Smooth muscle cell of bladder (primary cell): Measurements from ENCODE around the gene BPIFB2. TPM values are rescaled to one million over a fixed set of nuclear protein-coding genes. Genes with fewer than 3 reads are reported as not detected.

Experiments
- total RNA-seq: library from RNA; depleted of rRNA; stranded (reverse); fragments of >200 nt; gene quantifications from 2 replicates; pipeline ENCODE4 v1.2.3, GENCODE V29; 2014

Gene BPIFB2
- total RNA-seq: not detected in 2 replicates

GRCh38 chr20:33007376-33008335 lies at the start of gene BPIFB2:
Gene BPIFB2, plus strand, starts transcription at chr20:33007704. Its CDS starts 871 bp downstream, at chr20:33008575.

GRCh38 chr20:33004141-33004751 lies 3.3 kb upstream of the BPIFB2 start, which contains the start of gene SUN5:
Gene SUN5, minus strand, starts transcription at chr20:33004433. Its CDS starts 93 bp downstream, at chr20:33004340.

GRCh38 chr20:33031531-33031930 lies 24.0 kb downstream of the BPIFB2 start, which contains the start of gene BPIFB6:
Gene BPIFB6, plus strand, starts transcription at chr20:33031648. Its CDS starts 0 bp downstream, at chr20:33031648.

GRCh38 chr20:33053291-33054106 lies 46.0 kb downstream of the BPIFB2 start, which contains the start of gene BPIFB3:
Gene BPIFB3, plus strand, starts transcription at chr20:33053903. Its CDS starts 1,533 bp downstream, at chr20:33055436.

Other genes with a start within 250 kb of the BPIFB2 start
- 0.85 and 1.0 TPM in 2 replicates for gene DNMT3B, start 245.3 kb upstream of the BPIFB2 start, total RNA-seq
- gene MAPRE1, start 187.8 kb upstream of the BPIFB2 start, total RNA-seq: 55.8 and 69.4 TPM in 2 replicates
- 0.28 TPM in 2 replicates for gene EFCAB8, start 148.8 kb upstream of the BPIFB2 start, total RNA-seq
- not detected in 2 replicates for gene SUN5, start 3.3 kb upstream of the BPIFB2 start, total RNA-seq
- gene BPIFB6, start 23.9 kb downstream of the BPIFB2 start, total RNA-seq: not detected in 2 replicates
- not detected in 2 replicates for gene BPIFB3, start 46.2 kb downstream of the BPIFB2 start, total RNA-seq
- not detected in 2 replicates for gene BPIFB4, start 71.9 kb downstream of the BPIFB2 start, total RNA-seq
- gene BPIFA2, start 160.5 kb downstream of the BPIFB2 start, total RNA-seq: not detected in 2 replicates
- gene BPIFA3, start 209.6 kb downstream of the BPIFB2 start, total RNA-seq: not detected in 2 replicates
- not detected in 2 replicates for gene BPIFA1, start 228.3 kb downstream of the BPIFB2 start, total RNA-seq